ENCODE data around the gene ROCK2.

GRCh38 chr2:11220445-11220844, 124.0 kb downstream of the ROCK2 start:
- TF ChIP-seq, protein P1, sequence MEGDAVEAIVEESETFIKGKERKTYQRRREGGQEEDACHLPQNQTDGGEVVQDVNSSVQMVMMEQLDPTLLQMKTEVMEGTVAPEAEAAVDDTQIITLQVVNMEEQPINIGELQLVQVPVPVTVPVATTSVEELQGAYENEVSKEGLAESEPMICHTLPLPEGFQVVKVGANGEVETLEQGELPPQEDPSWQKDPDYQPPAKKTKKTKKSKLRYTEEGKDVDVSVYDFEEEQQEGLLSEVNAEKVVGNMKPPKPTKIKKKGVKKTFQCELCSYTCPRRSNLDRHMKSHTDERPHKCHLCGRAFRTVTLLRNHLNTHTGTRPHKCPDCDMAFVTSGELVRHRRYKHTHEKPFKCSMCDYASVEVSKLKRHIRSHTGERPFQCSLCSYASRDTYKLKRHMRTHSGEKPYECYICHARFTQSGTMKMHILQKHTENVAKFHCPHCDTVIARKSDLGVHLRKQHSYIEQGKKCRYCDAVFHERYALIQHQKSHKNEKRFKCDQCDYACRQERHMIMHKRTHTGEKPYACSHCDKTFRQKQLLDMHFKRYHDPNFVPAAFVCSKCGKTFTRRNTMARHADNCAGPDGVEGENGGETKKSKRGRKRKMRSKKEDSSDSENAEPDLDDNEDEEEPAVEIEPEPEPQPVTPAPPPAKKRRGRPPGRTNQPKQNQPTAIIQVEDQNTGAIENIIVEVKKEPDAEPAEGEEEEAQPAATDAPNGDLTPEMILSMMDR (conservative IDR thresholded peaks at IDR 0.05; ENCODE audit: low read depth, low read length), result no peak
- no peak for TF ChIP-seq EZH2 (IDR thresholded peaks at IDR 0.05; ENCODE audit: borderline replicate concordance, low read depth, low read length, poor library complexity, severe bottlenecking)

All from A673 (cell line).